Measurements from ENCODE around the gene CCDC59. TPM values are rescaled to one million over a fixed set of nuclear protein-coding genes. Genes with fewer than 3 reads are reported as not detected.

Gene CCDC59, protein sequence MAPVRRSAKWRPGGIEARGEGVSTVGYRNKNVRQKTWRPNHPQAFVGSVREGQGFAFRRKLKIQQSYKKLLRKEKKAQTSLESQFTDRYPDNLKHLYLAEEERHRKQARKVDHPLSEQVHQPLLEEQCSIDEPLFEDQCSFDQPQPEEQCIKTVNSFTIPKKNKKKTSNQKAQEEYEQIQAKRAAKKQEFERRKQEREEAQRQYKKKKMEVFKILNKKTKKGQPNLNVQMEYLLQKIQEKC
- total RNA-seq = 35.7 TPM
- long read RNA-seq, transcript CCDC59-201 (4 exons, 1,983 nt) = major isoform, 5 of 8 reads
- long read RNA-seq, partial matches to known transcripts = 0 of 8 reads
- long read RNA-seq, other reads (novel, unspliced or antisense) = 1 of 8 reads

GRCh38 chr12:82358200-82359114 is at the start of gene CCDC59, which contains the start of gene METTL25:
CCDC59 (minus strand) TSS chr12:82358387; CDS start chr12:82358376, 11 bp downstream.
METTL25 (plus strand) TSS chr12:82358529; CDS start chr12:82358566, 37 bp downstream.
- ATAC-seq (peak; percentile 99), DNase-seq (peak; percentile 98)
- Histone ChIP-seq H3K36me3 (peaks cover 34% of the 10 kb centered on the region), H3K4me3 (peak within 1 kb of the TSS; percentile 100), H3K9me3 (no peaks in the 10 kb centered on the region), H3K4me1 (peaks cover 38% of the 10 kb centered on the region), H3K27ac (peak within 1 kb of the TSS; percentile 98), H3K27me3 (no peaks in the 10 kb centered on the region)
- intact Hi-C loops (cut with DNase I) = no loop called here
- TF ChIP-seq, protein P1, sequence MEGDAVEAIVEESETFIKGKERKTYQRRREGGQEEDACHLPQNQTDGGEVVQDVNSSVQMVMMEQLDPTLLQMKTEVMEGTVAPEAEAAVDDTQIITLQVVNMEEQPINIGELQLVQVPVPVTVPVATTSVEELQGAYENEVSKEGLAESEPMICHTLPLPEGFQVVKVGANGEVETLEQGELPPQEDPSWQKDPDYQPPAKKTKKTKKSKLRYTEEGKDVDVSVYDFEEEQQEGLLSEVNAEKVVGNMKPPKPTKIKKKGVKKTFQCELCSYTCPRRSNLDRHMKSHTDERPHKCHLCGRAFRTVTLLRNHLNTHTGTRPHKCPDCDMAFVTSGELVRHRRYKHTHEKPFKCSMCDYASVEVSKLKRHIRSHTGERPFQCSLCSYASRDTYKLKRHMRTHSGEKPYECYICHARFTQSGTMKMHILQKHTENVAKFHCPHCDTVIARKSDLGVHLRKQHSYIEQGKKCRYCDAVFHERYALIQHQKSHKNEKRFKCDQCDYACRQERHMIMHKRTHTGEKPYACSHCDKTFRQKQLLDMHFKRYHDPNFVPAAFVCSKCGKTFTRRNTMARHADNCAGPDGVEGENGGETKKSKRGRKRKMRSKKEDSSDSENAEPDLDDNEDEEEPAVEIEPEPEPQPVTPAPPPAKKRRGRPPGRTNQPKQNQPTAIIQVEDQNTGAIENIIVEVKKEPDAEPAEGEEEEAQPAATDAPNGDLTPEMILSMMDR (IDR thresholded peaks at IDR 0.05) = peak; percentile 87

- TF ChIP-seq, protein P1 (IDR thresholded peaks at IDR 0.05) = no peak
- Histone ChIP-seq H3K27ac (no peak overlapping the region), H3K4me1 (no peaks in the 10 kb centered on the region), H3K27me3 (no peaks in the 10 kb centered on the region), H3K4me3 (no peak overlapping the region), H3K9me3 (no peaks in the 10 kb centered on the region), H3K36me3 (no peaks in the 10 kb centered on the region)
- ATAC-seq (no peak), DNase-seq (no peak)
- intact Hi-C loops (cut with DNase I) = no loop called here
These were observed 49.3 kb upstream of the CCDC59 start for GRCh38 chr12:82407481-82407880.

DNA sequence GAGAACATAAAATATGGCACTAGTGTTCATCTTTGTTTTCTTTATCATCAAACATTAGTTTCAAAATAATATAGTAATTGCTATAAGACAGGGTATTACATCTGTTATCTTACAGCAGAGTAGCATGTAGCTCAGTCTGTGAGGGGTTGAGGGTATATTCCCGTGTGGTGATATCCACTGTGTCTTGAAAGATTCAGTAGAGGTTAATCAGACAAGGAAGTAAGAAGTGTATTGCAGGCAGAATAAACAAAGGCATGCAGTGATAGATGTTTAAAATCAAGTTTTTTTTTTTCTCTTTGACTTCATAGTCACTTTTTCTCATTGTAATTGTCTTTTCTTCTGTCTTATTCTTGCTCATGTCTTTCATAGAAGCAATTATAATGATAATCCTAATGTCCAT is 48.5 kb upstream of the CCDC59 start:
- TF ChIP-seq, protein P1 (IDR thresholded peaks at IDR 0.05) = no peak
- H3K27ac ChIP-seq = no peak overlapping the region
- H3K4me1 ChIP-seq = no peaks in the 10 kb centered on the region
- intact Hi-C loops (cut with DNase I) = no loop called here
- H3K36me3 ChIP-seq = no peaks in the 10 kb centered on the region
- no peak for ATAC-seq
- no peak overlapping the region for H3K4me3 ChIP-seq
- H3K9me3 ChIP-seq = no peaks in the 10 kb centered on the region
- DNase-seq = no peak
- no peaks in the 10 kb centered on the region for H3K27me3 ChIP-seq

- ATAC-seq (no peak), DNase-seq (no peak)
- intact Hi-C loops (cut with DNase I) = no loop called here
These were observed 42.6 kb upstream of the CCDC59 start for GRCh38 chr12:82400819-82401218.

GRCh38 chr12:82398879-82399278 is 40.7 kb upstream of the CCDC59 start:
- no peak for ATAC-seq
- no peak for DNase-seq
- Histone ChIP-seq H3K9me3 (no peaks in the 10 kb centered on the region), H3K4me3 (no peak overlapping the region), H3K27ac (no peak overlapping the region), H3K27me3 (no peaks in the 10 kb centered on the region), H3K36me3 (peaks cover 11% of the 10 kb centered on the region), H3K4me1 (no peaks in the 10 kb centered on the region)
- intact Hi-C loops (cut with DNase I) = no loop called here
- TF ChIP-seq, protein P1 (IDR thresholded peaks at IDR 0.05) = no peak

More at GRCh38 chr12:82400819-82401218, 42.6 kb upstream of the CCDC59 start:
- Histone ChIP-seq H3K4me1 (no peaks in the 10 kb centered on the region), H3K9me3 (no peaks in the 10 kb centered on the region), H3K36me3 (peaks cover 11% of the 10 kb centered on the region), H3K27me3 (no peaks in the 10 kb centered on the region), H3K27ac (no peak overlapping the region), H3K4me3 (no peak overlapping the region)
- TF ChIP-seq, protein P1 (IDR thresholded peaks at IDR 0.05) = no peak

Data from upper lobe of right lung (tissue), 1 donor.